RPMI8226 (cell line): ENCODE results near the gene TP53AIP1.
A peak's percentile ranks its signal among the peaks of the same experiment; 100 is the strongest.
"Not testable (repeated sequence)": the region's sequence is repeated elsewhere in the genome, so short reads cannot be mapped to it uniquely, and the experiment has no call there.

ENCODE experiments used
- DNase-seq: peaks from one replicate; pipeline ENCODE4 v3.0.0-alpha.2; 2015

Gene TP53AIP1

DNA sequence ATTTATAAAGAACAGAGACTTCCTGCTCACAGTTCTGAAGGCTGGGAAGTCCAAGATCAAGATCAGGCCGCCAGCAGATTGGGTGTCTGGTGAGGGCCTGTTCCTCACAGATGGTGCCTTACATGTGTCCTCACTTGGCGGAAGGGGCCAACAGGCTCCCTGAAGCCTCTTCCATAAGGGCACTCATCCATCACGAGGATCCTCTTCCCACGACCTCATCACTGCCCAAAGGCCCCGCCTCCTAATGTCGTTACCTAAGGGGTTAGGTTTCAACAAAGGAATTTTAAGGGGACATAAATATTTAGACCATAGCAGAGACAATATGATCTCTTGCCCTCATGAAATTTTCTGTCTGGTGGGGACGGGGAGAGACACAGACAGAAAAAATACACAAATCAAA is 18.6 kb downstream of the TP53AIP1 start:
- no peak for DNase-seq

DNA sequence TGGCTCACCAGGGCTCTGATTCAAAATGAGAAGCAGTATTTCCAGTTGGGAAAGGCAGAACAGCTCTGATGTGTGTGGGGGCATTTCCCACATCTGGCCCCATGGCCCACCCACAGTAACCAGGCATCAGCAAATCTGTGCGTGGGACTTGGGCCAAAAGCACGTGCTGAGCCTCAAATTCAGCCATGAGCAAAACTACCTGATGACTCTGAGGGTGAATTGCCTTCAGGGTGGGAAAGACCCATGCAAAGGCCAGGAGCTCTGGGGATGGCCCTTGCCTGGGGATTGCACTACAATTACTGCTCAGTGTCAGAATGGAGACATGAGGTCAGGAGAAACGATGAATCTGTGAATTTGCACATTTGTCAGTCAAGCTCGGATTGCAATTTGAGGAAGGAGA is 20.9 kb downstream of the TP53AIP1 start:
- DNase-seq, result no peak

DNA sequence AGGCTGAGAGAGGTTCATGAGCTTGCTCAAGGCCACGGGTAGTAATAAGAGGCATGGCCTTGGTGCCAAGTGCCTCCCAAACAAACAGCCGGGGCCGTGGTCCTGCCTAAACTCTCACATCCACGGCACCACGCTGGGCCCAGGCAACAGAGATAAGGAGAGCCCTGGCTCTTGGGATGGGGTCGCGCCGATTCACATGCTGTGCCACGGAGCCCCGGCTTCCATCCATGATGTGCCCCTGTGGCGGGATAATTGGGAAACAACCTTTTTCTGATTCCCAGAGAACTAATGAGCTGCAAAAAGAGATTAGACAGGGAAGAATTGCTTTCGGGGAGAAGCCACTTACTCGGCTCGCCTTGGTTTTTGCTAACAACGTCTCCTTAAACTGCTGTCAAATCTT is 22.0 kb downstream of the TP53AIP1 start:
- DNase-seq, result no peak

DNA sequence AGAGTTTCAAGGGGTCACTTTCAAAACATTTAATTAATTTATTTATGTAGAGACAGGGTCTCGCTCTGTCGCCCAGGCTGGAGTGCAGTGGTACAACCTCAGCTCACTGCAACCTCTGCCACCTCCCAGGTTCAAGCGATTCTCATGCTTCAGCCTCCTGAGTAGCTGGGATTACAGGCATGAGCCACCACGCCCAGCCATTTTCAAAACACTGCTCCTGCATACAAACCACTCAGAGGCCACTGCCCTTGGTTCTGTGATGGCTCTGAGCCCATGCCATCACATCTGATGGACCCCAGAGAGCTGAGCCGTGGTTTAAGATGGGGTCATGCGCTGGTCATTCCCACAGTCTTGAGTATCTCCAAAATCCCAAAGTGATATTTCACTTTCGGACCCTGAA is 23.0 kb downstream of the TP53AIP1 start:
- DNase-seq, result not testable (repeated sequence)

DNA sequence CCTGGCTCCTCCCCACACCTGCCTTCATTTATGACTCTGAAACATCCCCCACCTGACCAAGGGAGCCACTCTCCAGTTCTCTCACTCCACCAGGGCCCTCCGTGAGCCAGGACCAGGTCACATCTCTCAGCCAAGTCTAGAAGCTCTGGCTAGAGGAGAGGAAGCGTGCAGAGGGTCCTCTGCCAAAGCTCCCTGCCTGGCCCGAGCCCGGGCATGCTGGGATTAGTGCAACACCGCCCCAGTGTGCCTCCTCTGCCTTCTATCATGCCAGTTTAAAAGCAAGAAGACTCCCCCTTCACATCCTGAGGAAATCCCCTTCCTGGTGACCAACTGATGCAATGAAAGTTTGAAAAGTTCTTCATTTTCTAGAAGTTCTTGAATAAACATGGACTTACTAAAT is 23.5 kb downstream of the TP53AIP1 start:
- DNase-seq, result no peak

DNA sequence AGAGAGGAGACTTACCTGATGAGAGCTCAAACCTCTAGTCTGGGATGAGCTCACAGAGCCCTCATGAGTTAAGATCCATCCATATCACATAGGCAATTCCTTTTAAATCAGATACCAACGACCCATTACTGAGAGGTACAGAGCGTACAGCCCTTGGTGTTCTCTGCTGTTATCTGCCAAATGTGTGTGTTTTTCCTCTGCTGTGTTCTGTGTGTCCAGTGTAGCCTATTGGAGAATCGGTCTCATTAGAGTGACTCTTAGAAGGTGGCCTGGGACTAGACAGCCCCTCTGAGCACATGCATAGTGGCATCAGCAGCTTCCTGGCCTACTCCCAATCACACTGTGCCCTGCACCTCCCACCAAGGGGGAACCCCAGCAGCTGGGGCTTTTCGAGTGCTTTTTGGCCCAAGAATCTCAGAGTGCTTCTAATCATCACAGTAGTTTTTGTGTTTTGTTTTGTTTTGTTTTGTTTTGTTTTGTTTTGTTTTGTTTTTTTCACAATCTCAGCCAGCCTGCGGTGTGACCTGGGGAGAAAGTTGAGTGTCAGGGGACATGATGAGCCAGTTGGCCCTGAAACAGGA is 25.4 kb downstream of the TP53AIP1 start:
- no peak for DNase-seq

DNA sequence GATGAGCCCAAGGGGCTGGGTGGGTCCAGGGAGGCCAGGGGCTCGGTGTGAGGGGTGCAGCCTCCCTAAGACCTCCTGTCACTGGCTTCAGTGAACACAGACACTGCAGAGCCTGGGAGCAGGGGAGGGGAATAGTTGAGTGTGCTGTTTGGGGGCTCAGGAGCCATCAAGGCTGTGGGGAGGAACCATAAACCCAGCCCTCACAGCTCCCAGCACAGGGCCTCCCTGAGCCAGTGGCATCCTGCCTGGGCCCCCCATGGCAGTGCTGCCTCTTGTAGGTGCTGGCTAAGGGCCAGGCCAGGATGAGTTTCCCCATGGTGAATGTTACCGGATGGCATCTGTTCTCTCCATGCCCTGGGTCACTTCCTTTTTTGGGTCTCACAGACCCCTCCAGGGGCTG is 26.0 kb downstream of the TP53AIP1 start:
- no peak for DNase-seq

DNA sequence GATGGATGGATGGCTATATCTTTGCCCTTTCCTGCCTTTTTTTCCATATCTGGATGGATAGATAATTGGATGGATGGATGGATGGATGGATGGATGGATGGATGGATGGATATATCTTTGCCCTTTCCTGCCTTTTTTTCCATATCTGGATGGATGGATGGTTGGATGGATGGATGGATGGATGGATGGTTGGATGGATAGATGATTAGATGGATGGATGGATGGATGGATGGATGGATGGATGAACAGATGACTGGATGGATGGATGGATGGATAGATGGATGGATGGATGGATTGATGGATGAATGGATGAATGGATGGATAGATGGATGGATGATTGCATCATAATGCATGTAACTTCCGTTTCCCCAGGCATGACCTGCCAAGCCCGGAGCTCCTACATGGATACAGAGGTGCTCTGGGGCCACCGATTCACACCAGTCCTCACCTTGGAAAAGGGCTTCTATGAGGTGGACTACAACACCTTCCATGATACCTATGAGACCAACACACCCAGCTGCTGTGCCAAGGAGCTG is 26.6 kb downstream of the TP53AIP1 start:
- DNase-seq, result no peak

DNA sequence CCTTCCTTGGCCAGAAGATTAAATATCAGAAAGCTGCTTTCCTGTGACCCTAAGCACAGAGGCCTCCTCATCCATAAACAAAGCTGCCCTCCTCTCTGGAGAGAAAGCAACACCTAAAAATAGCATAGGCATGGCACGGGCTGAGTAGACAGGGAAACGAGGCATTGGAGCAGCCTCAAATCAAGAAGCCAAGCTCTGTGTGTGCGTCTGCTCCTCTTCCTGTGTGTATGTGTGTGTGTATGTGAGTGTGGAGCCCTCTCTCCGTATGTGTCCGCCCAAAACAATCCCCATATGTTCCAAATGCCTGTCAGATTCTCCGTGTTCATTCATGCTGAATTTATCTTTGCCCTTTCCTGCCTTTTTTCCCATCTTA is 27.5 kb downstream of the TP53AIP1 start:
- no peak for DNase-seq

DNA sequence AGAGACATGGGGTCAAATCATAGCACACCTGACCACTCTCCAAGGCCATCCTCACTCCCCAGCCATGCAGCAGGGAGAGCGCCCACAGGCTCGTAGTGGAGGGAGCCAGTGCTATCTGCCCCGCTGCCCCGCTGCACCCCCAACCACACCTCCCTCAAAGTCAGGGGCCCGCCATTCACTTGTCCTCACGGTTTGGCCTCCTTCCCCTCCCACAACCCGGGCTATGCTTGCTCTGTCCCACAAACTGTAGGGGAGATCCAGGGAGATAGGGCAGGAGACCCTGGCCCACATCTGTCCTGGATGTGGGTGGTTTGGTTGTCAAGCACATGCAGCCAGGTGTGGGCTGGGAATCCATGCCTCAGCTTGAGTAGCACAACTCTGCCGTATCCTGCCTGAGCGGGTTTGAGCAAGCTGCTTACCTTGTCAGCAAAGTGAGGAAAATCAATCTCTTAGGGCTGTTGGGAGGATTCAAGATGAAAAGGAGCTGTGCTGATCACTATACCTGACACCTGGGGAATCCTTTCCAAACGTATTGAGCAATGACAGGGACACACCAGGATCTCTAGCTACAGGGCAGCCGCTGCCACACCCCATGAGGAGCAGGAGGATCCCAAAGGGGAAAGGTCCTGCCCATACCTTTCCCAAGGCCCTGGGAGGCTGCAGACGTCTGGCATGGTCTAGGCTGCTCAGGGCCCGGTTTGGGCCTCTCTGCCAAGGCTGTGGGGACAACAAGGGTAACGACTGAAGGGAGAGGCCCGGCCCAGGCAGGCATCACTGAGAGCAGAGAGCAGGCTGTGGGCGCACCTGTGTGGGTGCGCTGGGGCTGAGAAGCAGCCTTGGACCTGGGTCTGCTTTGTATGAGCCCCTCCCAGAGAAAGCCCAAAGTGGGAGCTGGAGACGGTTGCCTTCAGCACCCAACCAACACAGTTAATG is 28.2 kb downstream of the TP53AIP1 start:
- DNase-seq, result no peak

DNA sequence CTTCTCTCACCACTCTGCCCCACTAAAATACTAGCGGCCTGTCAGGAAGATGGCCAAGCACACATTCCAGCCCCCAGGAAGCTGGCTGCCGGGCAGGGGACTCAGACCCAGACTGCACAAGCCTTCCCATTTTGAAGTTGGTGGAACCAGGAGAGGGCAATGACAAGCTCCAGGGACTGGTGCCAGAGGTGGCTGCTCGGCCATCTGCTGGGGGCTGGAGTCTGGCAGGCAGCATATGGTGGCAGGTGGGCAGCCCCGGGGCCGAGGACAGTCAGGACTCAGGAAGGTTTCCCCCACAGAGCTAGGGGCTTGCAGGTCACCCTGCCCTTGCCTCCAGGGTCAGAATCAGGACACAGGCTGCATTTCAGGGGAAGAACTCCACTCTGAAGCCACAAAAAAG is 28.9 kb downstream of the TP53AIP1 start:
- no peak for DNase-seq

DNA sequence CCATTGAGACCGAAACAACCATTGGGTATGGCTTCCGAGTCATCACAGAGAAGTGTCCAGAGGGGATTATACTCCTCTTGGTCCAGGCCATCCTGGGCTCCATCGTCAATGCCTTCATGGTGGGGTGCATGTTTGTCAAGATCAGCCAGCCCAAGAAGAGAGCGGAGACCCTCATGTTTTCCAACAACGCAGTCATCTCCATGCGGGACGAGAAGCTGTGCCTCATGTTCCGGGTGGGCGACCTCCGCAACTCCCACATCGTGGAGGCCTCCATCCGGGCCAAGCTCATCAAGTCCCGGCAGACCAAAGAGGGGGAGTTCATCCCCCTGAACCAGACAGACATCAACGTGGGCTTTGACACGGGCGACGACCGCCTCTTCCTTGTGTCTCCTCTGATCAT is 31.0 kb downstream of the TP53AIP1 start:
- no peak for DNase-seq

DNA sequence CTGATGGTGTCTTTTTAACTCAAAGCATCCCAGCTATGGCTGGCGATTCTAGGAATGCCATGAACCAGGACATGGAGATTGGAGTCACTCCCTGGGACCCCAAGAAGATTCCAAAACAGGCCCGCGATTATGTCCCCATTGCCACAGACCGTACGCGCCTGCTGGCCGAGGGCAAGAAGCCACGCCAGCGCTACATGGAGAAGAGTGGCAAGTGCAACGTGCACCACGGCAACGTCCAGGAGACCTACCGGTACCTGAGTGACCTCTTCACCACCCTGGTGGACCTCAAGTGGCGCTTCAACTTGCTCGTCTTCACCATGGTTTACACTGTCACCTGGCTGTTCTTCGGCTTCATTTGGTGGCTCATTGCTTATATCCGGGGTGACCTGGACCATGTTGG is 31.4 kb downstream of the TP53AIP1 start:
- DNase-seq, result no peak

DNA sequence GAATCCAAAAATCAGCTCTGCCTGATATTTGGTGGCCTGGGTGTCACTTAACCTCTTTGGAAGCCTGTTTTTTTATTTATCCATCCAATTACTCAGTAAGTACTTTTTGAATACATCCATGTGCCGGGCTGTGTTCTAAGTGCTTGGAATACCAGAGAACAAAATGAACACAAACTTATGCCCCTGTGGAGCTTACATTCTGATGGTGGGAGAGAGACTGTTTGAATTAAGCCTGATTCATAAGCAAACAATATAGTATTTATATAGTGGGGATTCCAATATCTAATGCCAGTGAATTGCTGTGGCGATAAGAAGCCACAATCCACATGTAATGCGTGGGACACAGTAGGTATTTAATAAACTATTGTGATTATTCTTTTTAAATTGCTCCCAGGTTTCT is 32.1 kb downstream of the TP53AIP1 start:
- no peak for DNase-seq

DNA sequence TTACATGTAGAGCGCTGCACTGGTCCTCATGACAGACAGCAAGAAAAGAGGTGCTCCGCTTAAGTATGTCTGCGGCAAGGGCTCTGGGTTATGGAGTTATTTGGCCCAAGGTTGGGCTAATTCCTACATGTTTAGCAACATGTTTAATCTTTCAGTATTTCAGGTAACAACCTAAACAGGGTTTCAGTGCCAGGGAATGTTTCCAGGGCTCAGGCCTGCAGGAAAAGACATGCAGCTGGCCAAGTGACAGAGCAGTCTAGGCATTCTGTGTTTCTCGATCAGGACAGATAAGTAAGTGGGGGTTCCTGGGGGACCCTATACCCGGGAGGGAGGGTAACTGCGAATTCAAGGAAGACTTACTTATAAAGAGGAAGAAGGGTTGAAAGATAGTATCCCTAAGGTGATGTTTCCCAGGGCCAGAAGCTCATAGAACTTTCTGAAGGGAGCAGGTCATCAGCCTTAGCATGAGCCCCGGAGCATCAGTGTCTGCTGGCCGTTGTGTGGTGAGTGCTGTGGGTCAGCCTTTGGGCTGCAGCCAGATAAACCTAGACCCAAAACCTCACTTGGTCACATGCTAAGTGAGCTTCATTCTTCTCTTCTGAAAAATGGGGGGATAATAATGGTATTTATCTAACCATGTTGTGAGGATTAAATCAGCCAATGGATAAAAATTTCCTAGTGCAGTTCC is 33.1 kb downstream of the TP53AIP1 start:
- DNase-seq, result no peak

DNA sequence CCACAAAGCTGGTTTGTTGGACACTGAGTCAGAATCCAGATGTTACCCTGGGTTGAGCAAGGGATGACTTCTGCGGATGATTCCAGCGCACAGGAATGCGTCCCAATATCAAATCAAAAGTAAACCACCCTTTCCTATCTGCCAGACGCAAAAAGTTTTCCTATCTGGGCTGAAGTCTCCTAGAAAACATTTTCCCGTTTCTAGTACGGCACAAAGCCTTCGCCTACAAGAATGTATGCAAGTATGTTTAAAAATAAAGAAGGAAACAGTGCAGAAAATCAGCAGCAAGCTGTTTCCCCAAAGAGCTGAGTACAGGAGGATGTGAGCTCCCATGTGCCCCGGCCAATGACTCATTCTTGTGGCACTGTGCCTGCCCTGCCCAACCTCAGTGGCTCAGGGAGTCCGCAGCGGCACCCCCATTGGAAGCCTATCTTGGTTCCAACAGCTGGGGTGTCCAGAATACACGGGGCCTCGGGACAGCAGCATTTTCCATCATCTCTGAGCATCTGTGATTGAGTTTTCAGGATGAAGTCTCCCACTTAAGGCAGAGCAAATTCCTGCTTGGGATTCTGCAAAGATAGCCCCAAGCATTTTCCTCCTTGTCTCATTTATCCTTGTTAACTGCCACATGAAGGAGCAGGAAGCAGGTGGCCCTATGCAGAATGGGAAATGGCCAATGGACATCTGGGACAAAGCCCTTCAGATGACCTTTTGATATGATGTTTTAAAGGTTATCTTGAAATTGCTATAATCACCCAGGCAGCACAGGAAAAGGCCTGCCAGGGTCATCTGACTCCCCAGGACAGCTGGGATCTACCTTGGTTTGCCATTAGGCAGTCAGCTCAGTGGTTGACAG is 34.1 kb downstream of the TP53AIP1 start:
- peak; percentile 50 for DNase-seq

DNA sequence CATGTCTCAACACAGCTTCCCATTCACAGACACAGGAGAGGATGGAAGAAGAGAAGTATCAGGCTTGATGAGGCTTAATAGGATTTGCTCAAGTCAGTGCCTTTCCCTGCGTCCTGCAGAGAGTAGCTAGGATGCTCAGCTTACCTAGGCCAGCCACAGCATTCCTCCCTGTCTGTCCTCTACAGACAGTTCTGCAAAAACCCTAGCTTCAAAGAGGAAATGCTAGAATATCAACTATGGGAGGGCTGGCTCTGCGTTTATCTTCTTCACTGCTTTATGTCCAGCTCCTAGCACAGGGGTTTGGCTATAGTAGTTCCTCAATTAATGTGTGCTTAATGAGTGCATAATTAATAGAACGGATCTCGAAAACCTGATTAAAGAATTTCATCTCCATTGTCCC is 35.1 kb downstream of the TP53AIP1 start:
- no peak for DNase-seq

DNA sequence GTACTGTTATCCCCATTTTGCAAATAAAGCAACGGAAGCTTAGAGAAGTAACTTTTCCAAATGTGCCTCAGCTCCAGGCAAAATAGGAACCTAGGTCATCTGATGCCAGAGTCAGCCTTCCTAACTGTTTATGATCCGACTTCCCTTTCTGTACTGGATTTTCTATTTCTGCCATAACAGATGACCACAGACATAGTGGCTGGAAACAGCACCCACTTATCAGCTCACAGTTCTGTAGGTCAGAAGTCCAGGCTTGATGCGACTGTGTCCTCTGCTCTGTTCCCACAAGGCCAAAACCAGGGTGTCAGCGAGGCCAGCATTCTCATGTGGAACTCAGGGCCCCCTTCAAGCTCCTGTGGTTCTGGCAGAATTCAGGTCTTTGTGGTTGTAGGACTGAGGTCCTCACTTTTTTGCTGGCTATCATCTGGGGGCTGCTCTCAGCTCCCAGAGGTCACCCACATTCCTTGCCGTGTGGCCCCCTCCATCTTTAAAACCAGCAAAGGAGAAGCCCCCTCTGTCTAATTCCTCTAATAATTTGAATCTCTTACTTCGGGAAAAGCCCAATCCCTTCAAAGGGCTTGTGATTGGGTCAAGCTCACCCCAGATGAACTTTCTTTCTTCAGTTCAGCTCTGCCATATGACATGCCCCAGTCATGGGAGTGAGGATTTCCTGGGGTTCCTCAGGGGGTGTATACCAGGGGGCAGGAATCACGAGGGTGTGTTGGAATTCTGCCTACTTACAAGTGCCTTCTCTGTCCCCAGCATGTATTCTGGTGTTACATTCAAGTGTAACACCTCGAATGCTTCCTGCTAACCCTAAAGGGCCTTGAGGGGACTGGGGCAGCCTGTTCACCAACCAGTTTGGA is 36.3 kb downstream of the TP53AIP1 start:
- no peak for DNase-seq

DNA sequence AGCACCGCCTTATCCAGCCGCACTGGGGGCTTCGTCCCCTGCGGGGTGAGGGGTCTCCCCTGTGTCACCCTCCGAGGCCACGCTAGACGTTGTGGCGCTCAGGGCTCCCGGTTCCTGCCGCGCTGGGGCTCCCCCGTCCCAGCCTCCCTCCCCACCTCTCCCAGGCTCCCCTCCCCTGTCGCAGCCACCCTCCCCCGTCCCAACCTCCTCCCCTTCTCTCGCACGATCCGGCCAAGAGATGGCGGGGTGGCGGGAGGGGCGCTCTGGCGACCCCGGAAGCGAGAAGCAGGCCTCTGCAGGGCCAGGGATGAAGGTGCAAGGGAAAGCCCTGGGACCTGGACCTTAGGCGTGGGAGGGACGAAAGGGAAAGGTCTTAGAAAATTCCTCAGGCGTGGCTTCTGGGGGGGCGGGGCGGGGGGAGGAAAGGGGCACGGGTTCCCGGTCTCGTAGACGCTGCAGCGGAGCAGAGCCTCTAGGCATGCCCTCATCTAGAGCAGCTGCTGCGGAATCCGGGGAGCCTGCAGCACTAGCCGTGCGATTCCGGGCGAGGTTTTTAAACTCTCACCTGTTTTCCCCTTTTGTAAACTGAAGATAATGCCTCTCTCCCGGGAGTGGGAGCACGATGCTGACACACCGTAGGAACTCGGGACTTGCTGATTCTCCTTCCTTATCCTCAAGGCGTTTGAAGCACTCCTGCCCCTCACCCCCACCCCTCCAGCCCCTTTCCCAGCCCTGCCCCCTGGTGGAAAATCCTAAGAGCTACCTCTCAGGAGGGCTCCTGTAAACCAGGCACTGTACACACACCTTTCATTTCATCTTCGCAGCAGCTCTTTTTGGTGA is 37.1 kb downstream of the TP53AIP1 start:
- DNase-seq, result peak; percentile 32

DNA sequence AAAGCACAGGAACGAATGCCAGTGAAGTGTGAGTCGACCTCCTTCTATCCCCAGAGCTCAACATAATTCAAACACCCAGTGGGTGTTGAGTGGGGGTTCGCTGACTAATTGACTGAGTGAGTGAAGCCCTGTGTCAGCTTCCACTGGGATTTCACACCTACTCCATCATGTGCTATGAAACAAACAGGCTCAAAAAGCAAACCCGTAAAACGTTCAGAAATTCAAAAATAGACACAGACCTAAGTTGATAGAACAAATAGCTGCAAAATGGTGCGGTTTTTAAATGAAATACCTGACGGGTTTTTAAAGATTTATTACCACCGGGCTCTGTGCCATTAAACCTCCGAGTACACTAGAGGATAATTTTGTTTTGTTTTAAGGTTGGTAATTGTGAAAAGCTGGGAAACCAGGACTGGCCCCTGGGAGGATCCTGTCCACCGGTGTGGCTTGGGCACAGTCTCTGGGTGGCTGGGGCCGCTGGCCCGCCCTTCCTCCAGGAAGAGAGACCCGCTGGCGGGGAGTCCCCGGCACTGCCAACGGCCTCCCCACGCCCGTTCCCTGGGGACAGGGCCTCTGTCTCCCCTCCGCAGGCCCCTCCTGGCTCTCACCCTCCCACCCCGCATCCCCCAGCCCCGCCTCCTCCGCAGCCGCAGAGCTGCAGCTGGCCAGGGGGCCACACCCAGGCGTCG is 37.9 kb downstream of the TP53AIP1 start:
- no peak for DNase-seq
